Uterus (tissue), 2 donors: Measurements from ENCODE around the gene ADPRHL1.

Experiments used
- CTCF ChIP-seq, 4 experiments: fragments of 200-600 bp in 2 of 4; fragments of 450-650 bp in 2 of 4; sonication (generic) in 2 of 4; IDR thresholded peaks; one replicate each; pipeline ENCODE4 v1.5.1; 2016 to 2019; ENCODE audit warnings: antibody characterized with exemption in 4 of 4, mild to moderate bottlenecking in 2 of 4, moderate library complexity in 1 of 4
- POLR2A ChIP-seq, 2 donors: fragments of 450-650 bp; IDR thresholded peaks; one replicate each; pipeline ENCODE4 v1.6.1; 2016; ENCODE audit warnings: antibody characterized with exemption in 2 of 2, mild to moderate bottlenecking in 1 of 2, moderate library complexity in 1 of 2

GRCh38 chr13:113468029-113468428, 14.7 kb upstream of the ADPRHL1 start:
- no peak for TF ChIP-seq POLR2A (IDR thresholded peaks at IDR 0.05)
- TF ChIP-seq CTCF (IDR thresholded peaks at IDR 0.05) = no peak
